Left ventricle myocardium inferior (tissue), 1 donor: ENCODE measurements around the gene RASAL3. TPM values are rescaled to one million over a fixed set of nuclear protein-coding genes. Genes with fewer than 3 reads are reported as not detected.

Source experiments
- DNase-seq: peaks from one replicate; pipeline ENCODE4 v3.0.0-alpha.2; 2020
- H3K27ac ChIP-seq: fragments of 200-600 bp; replicated peaks from 2 replicates; pipeline ENCODE4 v1.8.0; 2021
- H3K27me3 ChIP-seq: fragments of 200-600 bp; 2 replicates; pipeline ENCODE4 v1.8.0; 2021; ENCODE audit warnings: low read depth
- H3K36me3 ChIP-seq: fragments of 200-600 bp; 2 replicates; pipeline ENCODE4 v1.8.0; 2021
- H3K4me1 ChIP-seq: fragments of 200-600 bp; 2 replicates; pipeline ENCODE4 v1.8.0; 2021
- H3K4me3 ChIP-seq: fragments of 200-600 bp; 2 replicates; pipeline ENCODE4 v1.8.0; 2021; ENCODE audit warnings: mild to moderate bottlenecking, moderate library complexity
- H3K9me3 ChIP-seq: fragments of 200-600 bp; replicated peaks from 2 replicates; pipeline ENCODE4 v1.8.0; 2021
- intact Hi-C: fragments of 100-400 bp; cut with micrococcal nuclease; formaldehyde crosslinking; loops from one replicate; pipeline ENCODE4 v1.11.0; 2022
- total RNA-seq: library from RNA; stranded (reverse); fragmentation: NEBNext Ultra II Directional; extraction: Animal tissue kit (Norgen Biotek cat#: 25700); gene quantifications from one replicate; pipeline ENCODE4 v1.2.1, GENCODE V29; 2021
- TF ChIP-seq, protein P1 (sequence below): fragments of 200-600 bp; IDR thresholded peaks from 2 replicates; pipeline ENCODE4 v1.8.0; 2021; ENCODE audit warnings: antibody characterized with exemption, mild to moderate bottlenecking, borderline replicate concordance
- donor health status: DM: no; HTN: yes; CAD: no; lungs with severe emphysema.

RASAL3 gene
- total RNA-seq, 1 donor from 2014 or later, result 1.5 TPM

DNA sequence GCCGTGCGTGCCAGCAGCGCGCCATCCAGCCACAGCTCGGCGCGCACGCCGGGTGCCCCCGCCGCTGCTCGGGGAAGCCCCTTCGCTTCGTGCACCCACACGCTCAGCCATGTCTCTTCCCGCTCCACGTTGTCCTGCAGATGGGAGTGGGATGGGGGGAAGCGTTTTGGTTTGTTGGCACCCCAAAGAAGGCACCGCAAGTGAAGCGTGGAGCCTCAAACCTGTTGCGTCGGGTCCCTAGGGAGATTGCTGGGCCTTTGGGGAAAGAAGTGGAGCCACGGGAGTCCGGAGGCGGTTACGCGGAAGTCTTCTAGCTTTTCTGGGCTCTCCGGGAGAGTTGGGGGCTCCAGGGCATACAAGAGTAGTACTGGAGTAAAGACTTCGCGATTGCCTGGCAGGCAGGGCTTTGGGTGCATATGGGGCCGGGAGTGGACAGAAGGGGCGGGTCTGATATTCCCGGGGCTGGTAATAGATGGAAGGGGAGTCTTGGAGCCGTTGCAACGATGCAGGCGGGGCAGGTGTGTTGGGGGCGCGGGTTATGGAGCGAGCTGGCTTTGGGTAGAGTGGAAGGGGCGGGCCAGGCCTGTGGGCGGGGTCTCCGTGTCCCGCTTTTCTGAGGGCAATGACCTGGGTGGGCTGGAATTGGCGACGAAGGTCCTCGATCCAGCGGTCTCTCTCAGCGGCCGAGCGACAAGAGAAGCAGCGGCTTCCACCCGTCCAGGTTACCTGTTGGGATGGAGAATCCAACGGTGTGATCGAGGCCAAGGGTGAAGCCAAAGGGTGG lies 6.5 kb downstream of the RASAL3 start:
- Histone ChIP-seq H3K9me3 (no peaks in the 10 kb centered on the region), H3K27ac (no peak overlapping the region), H3K4me1 (peaks cover 23% of the 10 kb centered on the region), H3K27me3 (peaks cover 82% of the 10 kb centered on the region), H3K4me3 (peak overlapping the region; percentile 41), H3K36me3 (no peaks in the 10 kb centered on the region)
- TF ChIP-seq, protein P1, sequence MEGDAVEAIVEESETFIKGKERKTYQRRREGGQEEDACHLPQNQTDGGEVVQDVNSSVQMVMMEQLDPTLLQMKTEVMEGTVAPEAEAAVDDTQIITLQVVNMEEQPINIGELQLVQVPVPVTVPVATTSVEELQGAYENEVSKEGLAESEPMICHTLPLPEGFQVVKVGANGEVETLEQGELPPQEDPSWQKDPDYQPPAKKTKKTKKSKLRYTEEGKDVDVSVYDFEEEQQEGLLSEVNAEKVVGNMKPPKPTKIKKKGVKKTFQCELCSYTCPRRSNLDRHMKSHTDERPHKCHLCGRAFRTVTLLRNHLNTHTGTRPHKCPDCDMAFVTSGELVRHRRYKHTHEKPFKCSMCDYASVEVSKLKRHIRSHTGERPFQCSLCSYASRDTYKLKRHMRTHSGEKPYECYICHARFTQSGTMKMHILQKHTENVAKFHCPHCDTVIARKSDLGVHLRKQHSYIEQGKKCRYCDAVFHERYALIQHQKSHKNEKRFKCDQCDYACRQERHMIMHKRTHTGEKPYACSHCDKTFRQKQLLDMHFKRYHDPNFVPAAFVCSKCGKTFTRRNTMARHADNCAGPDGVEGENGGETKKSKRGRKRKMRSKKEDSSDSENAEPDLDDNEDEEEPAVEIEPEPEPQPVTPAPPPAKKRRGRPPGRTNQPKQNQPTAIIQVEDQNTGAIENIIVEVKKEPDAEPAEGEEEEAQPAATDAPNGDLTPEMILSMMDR, result no peak
- no peak for DNase-seq
- intact Hi-C loops, result no loop called here

DNA sequence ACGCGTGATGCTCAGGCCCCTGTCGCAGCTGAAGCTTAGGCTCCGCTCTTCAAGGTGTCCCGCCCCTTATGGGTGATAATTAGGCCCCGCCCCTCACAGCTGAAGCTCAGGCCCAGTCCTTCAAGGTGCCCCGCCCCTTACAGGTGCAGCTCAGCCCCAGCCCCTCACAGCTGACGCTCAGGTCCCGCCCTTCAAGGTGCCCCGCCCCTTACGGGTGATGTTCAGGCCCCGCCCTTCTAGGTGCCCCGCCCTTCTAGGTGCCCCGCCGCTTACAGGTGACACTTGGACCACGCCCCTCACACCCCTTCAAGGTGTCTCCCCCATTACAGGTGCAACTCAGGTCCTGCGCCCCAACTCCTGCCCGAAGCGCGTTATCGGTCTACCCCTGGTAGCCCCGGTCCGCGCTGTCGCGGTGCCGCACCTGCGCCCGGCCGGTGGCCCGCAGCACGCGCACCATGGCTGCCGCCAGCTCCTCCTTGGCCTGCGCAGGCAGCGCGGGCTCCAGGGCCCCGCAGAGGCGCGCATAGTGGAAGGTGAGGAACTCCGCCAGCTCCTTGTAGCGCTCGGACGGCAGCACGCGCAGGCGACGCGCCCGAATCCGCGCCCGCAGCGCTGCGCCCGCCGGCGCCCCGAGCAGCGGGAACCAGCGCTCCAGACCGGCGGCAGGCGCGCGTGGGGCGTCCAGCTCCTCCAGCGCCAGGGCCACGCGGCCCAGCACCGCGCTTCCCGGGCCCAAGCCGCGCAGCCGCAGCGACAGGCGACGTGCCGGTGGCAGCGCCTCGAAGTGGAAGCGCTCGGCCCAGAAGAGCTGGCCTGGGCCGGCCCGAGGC lies 7.3 kb downstream of the RASAL3 start:
- intact Hi-C loops, result no loop called here
- DNase-seq, result no peak
- TF ChIP-seq, protein P1, result no peak
- H3K9me3 ChIP-seq, result no peaks in the 10 kb centered on the region
- H3K27me3 ChIP-seq, result peaks cover 74% of the 10 kb centered on the region
- H3K4me1 ChIP-seq, result peaks cover 27% of the 10 kb centered on the region
- peak overlapping the region; percentile 41 for H3K4me3 ChIP-seq
- H3K27ac ChIP-seq, result no peak overlapping the region
- H3K36me3 ChIP-seq, result no peaks in the 10 kb centered on the region

DNA sequence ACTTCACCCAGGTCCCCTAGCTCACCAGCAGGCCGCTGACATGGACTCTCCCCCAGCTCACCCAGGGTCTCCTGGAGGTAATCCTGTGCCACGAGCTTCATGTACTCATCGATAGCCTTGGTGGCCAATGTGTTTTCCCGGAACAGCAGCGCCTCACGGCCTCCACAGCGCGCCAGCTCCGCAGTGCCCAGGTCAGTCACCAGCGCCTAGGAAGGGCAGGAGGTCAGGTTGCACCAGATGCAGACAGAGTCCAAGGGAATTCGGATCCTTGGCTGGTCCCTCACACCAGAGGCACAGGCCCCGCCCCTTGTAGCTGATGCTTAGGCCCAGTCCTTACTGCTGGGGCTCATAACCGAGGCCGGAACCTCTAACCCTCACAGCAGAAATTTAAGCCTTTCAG lies 7.9 kb downstream of the RASAL3 start:
- H3K9me3 ChIP-seq, result no peaks in the 10 kb centered on the region
- no peaks in the 10 kb centered on the region for H3K36me3 ChIP-seq
- intact Hi-C loops, result no loop called here
- H3K27me3 ChIP-seq, result peaks cover 70% of the 10 kb centered on the region
- H3K27ac ChIP-seq, result no peak overlapping the region
- H3K4me3 ChIP-seq, result no peak overlapping the region
- TF ChIP-seq, protein P1, result no peak
- DNase-seq, result no peak
- H3K4me1 ChIP-seq, result peaks cover 27% of the 10 kb centered on the region

- no peaks in the 10 kb centered on the region for H3K36me3 ChIP-seq
- no peak overlapping the region for H3K27ac ChIP-seq
- no peaks in the 10 kb centered on the region for H3K9me3 ChIP-seq
- intact Hi-C loops, result no loop called here
- H3K4me1 ChIP-seq, result peaks cover 27% of the 10 kb centered on the region
- peaks cover 65% of the 10 kb centered on the region for H3K27me3 ChIP-seq
- DNase-seq, result no peak
- no peak overlapping the region for H3K4me3 ChIP-seq
- TF ChIP-seq, protein P1, result no peak
Observed at GRCh38 chr19:15455996-15456395, 8.3 kb downstream of the RASAL3 start.

- TF ChIP-seq, protein P1, result no peak
- no peaks in the 10 kb centered on the region for H3K9me3 ChIP-seq
- peaks cover 30% of the 10 kb centered on the region for H3K4me1 ChIP-seq
- H3K27me3 ChIP-seq, result peaks cover 55% of the 10 kb centered on the region
- no peak overlapping the region for H3K27ac ChIP-seq
- intact Hi-C loops, result no loop called here
- H3K36me3 ChIP-seq, result no peaks in the 10 kb centered on the region
- no peak for DNase-seq
- H3K4me3 ChIP-seq, result no peak overlapping the region
Observed at GRCh38 chr19:15453906-15454860, 10.2 kb downstream of the RASAL3 start.
